CD4-positive, alpha-beta T cell treated with Interleukin-4 for 4 hours (primary cell): ENCODE data around the gene MON2.
"Not testable (repeated sequence)": the region's sequence is repeated elsewhere in the genome, so short reads cannot be mapped to it uniquely, and the experiment has no call there.

Experiments
- DNase-seq: peaks from one replicate; pipeline ENCODE4 v3.0.0-alpha.2; 2020

MON2 gene

GRCh38 chr12:62481843-62482540 lies 15.4 kb downstream of the MON2 start:
- no peak for DNase-seq

- DNase-seq, result no peak
Observed at GRCh38 chr12:62482769-62483168, 16.1 kb downstream of the MON2 start.

- no peak for DNase-seq
Observed at GRCh38 chr12:62484233-62484632, 17.6 kb downstream of the MON2 start.

DNA sequence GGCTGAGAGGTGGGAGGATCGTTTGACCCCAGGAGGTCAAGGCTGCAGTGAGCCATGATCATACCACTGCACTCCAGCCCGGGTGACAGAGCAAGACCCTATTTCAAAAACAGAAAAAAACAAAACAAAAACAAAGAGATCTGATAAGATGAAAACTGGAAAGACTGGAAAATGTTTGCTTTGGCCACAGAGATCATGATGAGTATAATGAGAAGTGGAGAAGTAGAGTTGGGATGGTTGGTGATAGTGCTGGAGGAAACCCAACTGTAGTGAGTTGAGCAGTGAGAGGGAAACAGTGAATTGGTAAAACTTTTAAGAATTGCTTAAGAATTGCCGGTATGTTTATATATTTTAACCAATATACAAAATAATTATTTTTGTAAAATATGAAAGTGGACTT lies 39.2 kb downstream of the MON2 start:
- no peak for DNase-seq

DNA sequence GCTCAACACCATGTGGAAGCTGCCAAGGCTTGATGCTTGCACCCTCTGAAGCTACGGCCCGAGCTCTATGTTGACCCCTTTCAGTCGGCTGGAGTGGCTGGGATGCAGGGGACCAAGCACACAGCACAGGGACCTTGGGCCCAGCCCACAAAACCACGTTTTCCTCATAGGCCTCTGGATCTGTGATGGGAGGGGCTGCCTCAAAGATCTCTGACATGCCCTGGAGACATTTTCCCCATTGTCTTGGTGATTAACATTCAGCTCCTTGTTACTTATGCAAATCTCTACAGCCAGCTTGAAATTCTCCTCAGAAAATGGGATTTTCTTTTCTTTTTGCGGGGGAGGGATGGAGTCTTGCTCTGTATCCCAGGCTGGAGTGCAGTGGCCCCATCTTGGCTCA lies 46.3 kb downstream of the MON2 start:
- DNase-seq, result no peak

DNA sequence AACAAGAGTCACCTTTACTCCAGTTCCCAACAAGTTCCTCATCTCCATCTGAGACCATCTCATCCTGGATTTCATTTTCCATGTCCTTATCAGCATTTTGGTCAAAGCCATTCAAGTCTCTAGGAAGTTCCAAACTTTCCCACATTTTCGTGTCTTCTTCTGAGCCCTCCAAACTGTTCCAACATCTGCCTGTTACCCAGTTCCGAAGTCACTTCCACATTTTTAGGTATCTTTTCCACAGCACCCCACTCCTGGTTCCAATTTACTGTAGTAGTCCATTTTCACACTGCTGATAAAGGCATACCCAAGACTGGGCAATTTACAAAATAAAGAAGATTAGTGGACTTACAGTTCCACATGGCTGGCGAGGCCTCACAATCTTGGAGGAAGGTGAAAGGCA lies 47.5 kb downstream of the MON2 start:
- not testable (repeated sequence) for DNase-seq

DNA sequence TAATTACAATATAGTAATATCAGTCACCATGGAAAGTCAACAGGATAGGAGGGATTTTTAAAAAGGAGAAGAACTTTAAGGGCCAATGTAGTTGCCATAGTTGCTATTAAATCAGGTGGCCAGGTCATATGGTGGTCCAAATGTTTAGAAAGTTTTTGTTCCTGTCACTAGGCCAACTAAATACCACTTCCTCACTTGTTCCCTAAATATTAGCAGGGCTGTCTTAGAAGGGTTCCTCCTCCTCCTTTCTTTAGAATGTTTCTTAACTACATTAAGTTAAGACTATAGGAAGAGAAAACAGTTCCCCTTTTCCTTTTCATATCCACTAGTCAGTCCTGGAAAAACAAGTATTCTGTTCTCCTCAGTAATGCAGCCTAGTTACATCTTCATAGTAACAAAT lies 50.3 kb downstream of the MON2 start:
- no peak for DNase-seq

GRCh38 chr12:62517887-62518286 lies 51.3 kb downstream of the MON2 start:
- DNase-seq, result no peak

DNA sequence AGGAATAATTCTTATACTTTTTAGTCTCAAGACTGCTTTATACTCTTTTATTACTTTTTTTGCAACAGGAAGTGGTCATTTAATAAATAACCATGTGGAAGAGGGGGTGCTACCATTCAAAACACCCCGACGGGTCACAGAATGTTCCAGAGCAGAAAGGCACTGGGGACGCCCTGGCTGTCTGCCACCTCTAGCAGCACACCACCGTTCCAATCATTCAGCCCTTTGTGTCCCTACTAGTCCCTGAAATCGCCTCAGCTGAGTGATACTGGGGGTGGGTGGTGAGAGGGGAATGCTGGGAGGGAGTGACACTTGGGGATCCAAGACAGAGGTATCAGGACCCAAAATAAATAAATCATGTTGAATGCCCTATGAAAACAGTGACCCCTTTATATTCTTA lies 52.4 kb downstream of the MON2 start:
- no peak for DNase-seq

GRCh38 chr12:62520361-62520760 lies 53.7 kb downstream of the MON2 start:
- no peak for DNase-seq

DNA sequence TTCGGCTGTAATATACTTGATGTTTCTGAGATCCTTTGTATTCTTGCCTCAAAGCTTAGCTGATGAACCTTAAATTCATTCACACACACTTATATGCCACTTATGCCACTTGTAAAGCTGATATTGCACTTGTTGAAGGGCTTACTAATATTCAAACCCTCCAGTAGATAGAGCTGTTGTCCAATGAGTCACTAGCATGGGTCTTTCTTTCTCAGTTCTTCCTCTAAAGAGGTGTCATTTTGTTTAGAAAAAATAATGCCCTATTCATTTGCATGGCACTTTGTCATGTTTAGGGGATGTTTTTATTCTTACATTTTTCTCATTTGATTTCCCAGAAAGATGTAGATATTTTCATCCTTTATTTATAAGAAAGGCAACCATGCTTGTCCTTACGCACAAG lies 56.4 kb downstream of the MON2 start:
- no peak for DNase-seq

GRCh38 chr12:62523619-62524018 lies 57.0 kb downstream of the MON2 start:
- no peak for DNase-seq

GRCh38 chr12:62525271-62525670 lies 58.6 kb downstream of the MON2 start:
- DNase-seq, result no peak

DNA sequence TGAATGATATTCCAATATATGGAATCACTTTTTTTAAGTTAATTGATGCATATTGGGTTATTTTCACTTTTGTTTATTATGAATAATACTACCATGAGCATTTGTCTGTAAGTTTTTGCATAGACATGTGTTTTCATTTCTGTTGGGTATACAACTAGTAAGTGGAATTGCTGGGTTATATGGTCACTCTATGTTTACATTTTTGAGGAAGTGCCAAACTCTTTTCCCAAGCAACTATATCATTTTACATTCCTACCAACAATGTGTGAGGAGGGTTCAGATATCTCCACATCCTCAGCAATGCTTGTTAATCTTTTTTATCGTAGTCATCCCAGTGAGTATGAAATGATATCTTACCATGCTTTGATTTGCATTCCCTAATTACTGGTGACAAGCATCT lies 64.0 kb downstream of the MON2 start:
- DNase-seq, result no peak

GRCh38 chr12:62532333-62532732 lies 65.7 kb downstream of the MON2 start:
- no peak for DNase-seq

- DNase-seq, result no peak
Observed at GRCh38 chr12:62533087-62533754, 66.6 kb downstream of the MON2 start.

GRCh38 chr12:62533755-62534107 lies 67.1 kb downstream of the MON2 start:
- DNase-seq, result no peak

GRCh38 chr12:62536546-62536945 lies 69.9 kb downstream of the MON2 start:
- no peak for DNase-seq

- no peak for DNase-seq
Observed at GRCh38 chr12:62537551-62537950, 70.9 kb downstream of the MON2 start.

GRCh38 chr12:62540354-62540753 lies 73.7 kb downstream of the MON2 start:
- no peak for DNase-seq

DNA sequence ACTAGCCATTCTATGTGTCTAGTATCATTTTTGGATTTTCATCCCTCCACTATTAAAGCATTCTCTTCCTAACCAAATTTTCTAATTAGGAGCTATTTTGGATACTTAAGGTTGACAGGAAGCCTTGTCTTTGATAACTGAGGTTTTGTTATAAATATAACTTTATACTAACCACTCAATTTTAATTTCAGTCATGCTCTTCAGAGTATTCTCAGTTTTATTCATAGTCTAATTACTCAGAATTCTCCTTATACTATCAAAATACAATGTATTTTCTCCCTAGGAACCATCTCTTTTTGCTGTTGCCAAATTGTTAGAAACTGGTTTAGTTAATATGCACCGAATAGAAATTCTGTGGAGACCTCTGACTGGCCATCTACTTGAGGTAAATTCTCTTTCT lies 76.2 kb downstream of the MON2 start:
- no peak for DNase-seq

- no peak for DNase-seq
Observed at GRCh38 chr12:62543324-62543723, 76.7 kb downstream of the MON2 start.

- no peak for DNase-seq
Observed at GRCh38 chr12:62543741-62544140, 77.1 kb downstream of the MON2 start.

DNA sequence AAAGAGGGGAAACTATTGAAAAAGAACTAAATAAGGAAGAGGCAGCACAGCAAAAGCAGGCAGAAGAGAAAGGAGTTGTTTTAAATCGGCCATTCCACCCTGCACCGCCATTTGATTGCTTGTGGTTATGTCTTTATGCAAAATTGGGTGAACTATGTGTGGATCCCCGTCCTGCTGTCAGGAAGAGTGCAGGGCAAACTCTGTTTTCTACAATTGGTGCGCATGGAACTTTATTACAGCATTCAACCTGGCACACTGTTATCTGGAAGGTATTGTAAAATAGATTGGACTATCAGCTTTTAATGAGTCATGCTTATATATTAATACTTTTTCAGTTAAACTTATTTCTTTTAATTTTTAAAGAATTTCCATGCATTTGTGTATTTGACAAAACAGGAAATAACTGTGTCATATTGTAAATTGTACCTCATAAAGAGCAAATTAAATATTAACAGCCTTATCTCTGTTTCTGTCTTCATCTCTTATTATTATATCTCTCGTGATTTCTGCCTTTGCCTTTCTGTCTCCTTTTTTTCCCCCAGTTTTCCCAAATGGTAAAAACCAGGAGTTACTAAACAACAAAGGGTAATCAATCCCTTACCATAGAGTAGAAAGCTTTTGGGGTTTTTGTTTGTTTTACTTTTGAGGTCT lies 86.4 kb downstream of the MON2 start:
- no peak for DNase-seq

GRCh38 chr12:62559366-62559765 lies 92.7 kb downstream of the MON2 start:
- not testable (repeated sequence) for DNase-seq
